GM23338 (cell line): ENCODE results near the gene CELSR1. TPM values are rescaled to one million over a fixed set of nuclear protein-coding genes. Genes with fewer than 3 reads are reported as not detected.

Experiments
- ATAC-seq: fragments of 200-7000 bp; cut with Tn5 transposase; 3 replicates; pipeline ENCODE4 v1.9.1; 2020
- DNase-seq: peaks from one replicate; pipeline ENCODE4 v3.0.0-alpha.2; 2015; ENCODE audit warnings: low spot score
- H2AFZ ChIP-seq: fragments of 200-600 bp; sonication (generic); 2 replicates; pipeline ENCODE4 v1.8.0; 2016; ENCODE audit warnings: antibody characterized with exemption, mild to moderate bottlenecking, moderate library complexity
- H3F3A ChIP-seq: fragments of 200-600 bp; sonication (generic); replicated peaks from 2 replicates; pipeline ENCODE4 v1.8.0; 2017; ENCODE audit warnings: antibody characterized with exemption, mixed run types, low read depth
- H3K27ac ChIP-seq: fragments of 200-600 bp; sonication (generic); 2 replicates; pipeline ENCODE4 v1.6.1; 2016; ENCODE audit warnings: low read depth
- H3K27me3 ChIP-seq: fragments of 200-600 bp; sonication (generic); 2 replicates; pipeline ENCODE4 v1.8.0; 2016; ENCODE audit warnings: mild to moderate bottlenecking, mixed run types, moderate library complexity; ENCODE audit not compliant: insufficient read depth
- H3K36me3 ChIP-seq: fragments of 200-600 bp; sonication (generic); 2 replicates; pipeline ENCODE4 v1.8.0; 2016; ENCODE audit warnings: mild to moderate bottlenecking; ENCODE audit not compliant: insufficient read depth
- H3K4me1 ChIP-seq: fragments of 200-600 bp; sonication (generic); 2 replicates; pipeline ENCODE4 v1.8.0; 2016; ENCODE audit warnings: mild to moderate bottlenecking, moderate library complexity; ENCODE audit not compliant: insufficient read depth
- H3K4me2 ChIP-seq: fragments of 200-600 bp; sonication (generic); 2 replicates; pipeline ENCODE4 v1.7.1; 2017; ENCODE audit warnings: mixed run types
- H3K4me3 ChIP-seq: fragments of 200-600 bp; sonication (generic); 2 replicates; pipeline ENCODE4 v1.6.1; 2016; ENCODE audit warnings: mixed run types
- H3K79me2 ChIP-seq: fragments of 200-600 bp; sonication (generic); replicated peaks from 2 replicates; pipeline ENCODE4 v1.8.0; 2017; ENCODE audit warnings: mild to moderate bottlenecking; ENCODE audit not compliant: insufficient read depth
- H3K9me2 ChIP-seq: fragments of 200-600 bp; sonication (generic); 2 replicates; pipeline ENCODE4 v1.8.0; 2017; ENCODE audit not compliant: insufficient read depth
- H4K20me1 ChIP-seq: fragments of 200-600 bp; sonication (generic); replicated peaks from 2 replicates; pipeline ENCODE4 v1.8.0; 2017; ENCODE audit warnings: mild to moderate bottlenecking; ENCODE audit not compliant: insufficient read depth
- H3K27ac Mint-ChIP-seq: 2 replicates; pipeline ENCODE4 v1.8.0; 2020; ENCODE audit warnings: inconsistent platforms, mild to moderate bottlenecking, moderate library complexity, mixed read lengths
- H3K27me3 Mint-ChIP-seq: 3 replicates; pipeline ENCODE4 v1.8.0; 2022; ENCODE audit warnings: low read depth, mild to moderate bottlenecking, moderate library complexity, mixed read lengths, inconsistent platforms; ENCODE audit not compliant: insufficient read depth, poor library complexity
- H3K36me3 Mint-ChIP-seq: 3 replicates; pipeline ENCODE4 v1.8.0; 2021; ENCODE audit warnings: low read depth, mild to moderate bottlenecking, inconsistent platforms, moderate library complexity, mixed read lengths
- H3K4me1 Mint-ChIP-seq: 3 replicates; pipeline ENCODE4 v1.8.0; 2020; ENCODE audit warnings: mild to moderate bottlenecking, inconsistent platforms, mixed read lengths
- H3K4me3 Mint-ChIP-seq: 3 replicates; pipeline ENCODE4 v1.8.0; 2021; ENCODE audit warnings: moderate library complexity, mild to moderate bottlenecking, inconsistent platforms, mixed read lengths
- H3K9me3 Mint-ChIP-seq: 3 replicates; pipeline ENCODE4 v1.8.0; 2020; ENCODE audit warnings: moderate library complexity, mild to moderate bottlenecking, inconsistent platforms, mixed read lengths
- CREB1 ChIP-seq: fragments of 250-450 bp; sonication (Bioruptor Pico); IDR thresholded peaks from 2 replicates; pipeline ENCODE4 v1.5.0; 2020; ENCODE audit warnings: low read depth, mild to moderate bottlenecking, moderate library complexity
- CTCF ChIP-seq, 2 experiments: fragments of 200-600 bp in 1 of 2; sonication (generic) in 1 of 2; conservative IDR thresholded peaks; 2 replicates each; pipeline versions ENCODE4 v1.5.1 to v1.6.1; 2016 to 2017; ENCODE audit warnings: antibody characterized with exemption in 2 of 2, low read depth in 2 of 2, mild to moderate bottlenecking in 2 of 2, moderate library complexity in 1 of 2
- EZH2 ChIP-seq: fragments of 200-600 bp; sonication (generic); IDR thresholded peaks from one replicate; pipeline ENCODE4 v1.8.0; 2017; ENCODE audit warnings: antibody characterized with exemption, mild to moderate bottlenecking, low read depth; ENCODE audit not compliant: unreplicated experiment
- NANOG ChIP-seq: IDR thresholded peaks from 2 replicates; pipeline ENCODE4 v1.6.1; 2016; ENCODE audit warnings: antibody characterized with exemption, borderline replicate concordance
- POLR2AphosphoS5 ChIP-seq: IDR thresholded peaks from 2 replicates; pipeline ENCODE4 v1.6.1; 2016; ENCODE audit warnings: antibody characterized with exemption, low read depth
- STAT1 ChIP-seq: IDR thresholded peaks from one replicate; pipeline ENCODE4 v1.6.1; 2016; ENCODE audit warnings: antibody characterized with exemption; ENCODE audit not compliant: unreplicated experiment
- ZNF462 ChIP-seq: fragments of 250-450 bp; sonication (Bioruptor Pico); IDR thresholded peaks from 2 replicates; pipeline ENCODE4 v1.5.0; 2020; ENCODE audit warnings: mild to moderate bottlenecking, moderate library complexity
- polyA plus RNA-seq: library from polyadenylated mRNA; unstranded; fragments of >200 nt; fragmentation: Nextera tagmentation; extraction: Ambion mirVana; gene quantifications from 2 replicates; pipeline ENCODE4 v1.2.1, GENCODE V29; 2016
- total RNA-seq: library from RNA; depleted of rRNA; stranded (reverse); fragments of >200 nt; shearing (Covaris generic); gene quantifications from 2 replicates; pipeline ENCODE4 v1.2.3, GENCODE V29; 2014

The CELSR1 gene
- total and polyA plus RNA-seq, 2 experiments from 2014 or later, result 4.8 to 20.4 TPM

GRCh38 chr22:46551321-46551720 is 13.9 kb upstream of the CELSR1 start (continued):
- TF ChIP-seq CREB1 (CRISPR knock-in tag), result no peak
- no peak for TF ChIP-seq EZH2
- TF ChIP-seq ZNF462, result no peak
- TF ChIP-seq NANOG, result no peak

GRCh38 chr22:46549971-46550641 is 12.7 kb upstream of the CELSR1 start:
- no peaks in the 10 kb centered on the region for H3F3A ChIP-seq
- H3K4me1 ChIP-seq, result no peaks in the 10 kb centered on the region
- TF ChIP-seq EZH2 (no peak), POLR2AphosphoS5 (no peak), CREB1 (CRISPR knock-in tag) (no peak), CTCF (conservative IDR thresholded peaks at IDR 0.05; ENCODE audit: low read depth in 2 of 2) (no peak), ZNF462 (no peak), STAT1 (no peak)

More at GRCh38 chr22:46549971-46550641, 12.7 kb upstream of the CELSR1 start:
- no peaks in the 10 kb centered on the region for H4K20me1 ChIP-seq
- Mint-ChIP-seq H3K27me3 (peaks cover 14% of the 10 kb centered on the region), H3K4me3 (no peak overlapping the region), H3K36me3 (no peaks in the 10 kb centered on the region), H3K27ac (no peak overlapping the region), H3K4me1 (no peaks in the 10 kb centered on the region), H3K9me3 (peaks cover 8% of the 10 kb centered on the region)
- H2AFZ ChIP-seq, result no peak overlapping the region
- H3K4me2 ChIP-seq, result no peak overlapping the region
- DNase-seq (no peak), ATAC-seq (no peak)
- no peaks in the 10 kb centered on the region for H3K36me3 ChIP-seq
- H3K79me2 ChIP-seq, result no peaks in the 10 kb centered on the region
- H3K9me2 ChIP-seq, result no peaks in the 10 kb centered on the region
- H3K27me3 ChIP-seq, result no peaks in the 10 kb centered on the region
- no peak overlapping the region for H3K27ac ChIP-seq
- no peak overlapping the region for H3K4me3 ChIP-seq
